SH-SY5Y (cell line): ENCODE data around the gene MRGPRG.

Source experiments
- GATA2 ChIP-seq: IDR thresholded peaks from 2 replicates; pipeline ENCODE4 v1.6.1; 2011; ENCODE audit warnings: mild to moderate bottlenecking, low read depth, low read length
- GATA3 ChIP-seq: IDR thresholded peaks from 2 replicates; pipeline ENCODE4 v1.6.1; 2011; ENCODE audit warnings: low read depth, mild to moderate bottlenecking, low read length, moderate library complexity

- TF ChIP-seq GATA2 (no peak), GATA3 (no peak)
These were observed 2.2 kb upstream of the MRGPRG start for GRCh38 chr11:3220521-3221407.
